Lower leg skin (tissue), 3 donors: Measurements from ENCODE around the gene KCTD4.

ENCODE experiments used
- POLR2A ChIP-seq, 2 donors: fragments of 450-650 bp; IDR thresholded peaks; one replicate each; pipeline ENCODE4 v1.6.1; 2016 to 2017; ENCODE audit warnings: antibody characterized with exemption in 2 of 2, mild to moderate bottlenecking in 1 of 2, moderate library complexity in 1 of 2
- TF ChIP-seq, protein P1 (sequence below), 3 donors: fragments of 450-650 bp; IDR thresholded peaks; one replicate each; pipeline ENCODE4 v1.5.1; 2016; ENCODE audit warnings: antibody characterized with exemption in 3 of 3, mild to moderate bottlenecking in 3 of 3, moderate library complexity in 2 of 3

DNA sequence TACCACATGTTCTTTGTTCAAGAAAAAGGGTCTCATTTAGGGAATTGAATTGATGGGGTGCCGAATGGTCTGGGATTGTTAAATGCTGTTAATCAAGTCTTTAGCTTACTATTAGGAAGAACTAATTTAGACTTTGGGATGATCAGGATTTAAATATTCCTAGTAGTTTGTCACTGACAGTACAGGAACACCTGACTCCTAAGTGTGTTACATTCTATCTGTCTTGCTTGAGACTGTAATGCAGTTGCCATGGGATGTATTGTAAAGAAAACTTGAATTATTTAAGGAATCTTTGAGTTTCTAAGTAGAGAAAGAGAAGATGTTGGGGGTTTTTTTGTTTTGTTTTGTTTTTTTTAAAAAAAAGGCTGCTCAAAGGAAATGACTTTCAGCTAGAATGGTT is 17.8 kb upstream of the KCTD4 start:
- TF ChIP-seq, protein P1, sequence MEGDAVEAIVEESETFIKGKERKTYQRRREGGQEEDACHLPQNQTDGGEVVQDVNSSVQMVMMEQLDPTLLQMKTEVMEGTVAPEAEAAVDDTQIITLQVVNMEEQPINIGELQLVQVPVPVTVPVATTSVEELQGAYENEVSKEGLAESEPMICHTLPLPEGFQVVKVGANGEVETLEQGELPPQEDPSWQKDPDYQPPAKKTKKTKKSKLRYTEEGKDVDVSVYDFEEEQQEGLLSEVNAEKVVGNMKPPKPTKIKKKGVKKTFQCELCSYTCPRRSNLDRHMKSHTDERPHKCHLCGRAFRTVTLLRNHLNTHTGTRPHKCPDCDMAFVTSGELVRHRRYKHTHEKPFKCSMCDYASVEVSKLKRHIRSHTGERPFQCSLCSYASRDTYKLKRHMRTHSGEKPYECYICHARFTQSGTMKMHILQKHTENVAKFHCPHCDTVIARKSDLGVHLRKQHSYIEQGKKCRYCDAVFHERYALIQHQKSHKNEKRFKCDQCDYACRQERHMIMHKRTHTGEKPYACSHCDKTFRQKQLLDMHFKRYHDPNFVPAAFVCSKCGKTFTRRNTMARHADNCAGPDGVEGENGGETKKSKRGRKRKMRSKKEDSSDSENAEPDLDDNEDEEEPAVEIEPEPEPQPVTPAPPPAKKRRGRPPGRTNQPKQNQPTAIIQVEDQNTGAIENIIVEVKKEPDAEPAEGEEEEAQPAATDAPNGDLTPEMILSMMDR (IDR thresholded peaks at IDR 0.05), result no peak
- TF ChIP-seq POLR2A (IDR thresholded peaks at IDR 0.05), result no peak
